Activated T-helper 1 cell treated with anti-CD3 and anti-CD28 coated beads, Interleukin-12 subunit alpha, Interleukin-12 subunit beta, Interleukin-2, Interleukin-4 antibody, amounts not matched to agents 30 ng/mL and 10 ng/mL and 1 ng/mL, durations not matched to agents 14 hours and 24 hours and 36 hours (primary cell): Measurements from ENCODE around the gene S100Z. TPM values are rescaled to one million over a fixed set of nuclear protein-coding genes. Genes with fewer than 3 reads are reported as not detected.
A peak's percentile ranks its signal among the peaks of the same experiment; 100 is the strongest.

Experiments used
- DNase-seq: peaks from one replicate; pipeline ENCODE4 v3.0.0; 2021; ENCODE audit warnings: low spot score
- H3K27ac Mint-ChIP-seq: one replicate; pipeline ENCODE4 v1.8.0; 2021; ENCODE audit warnings: mild to moderate bottlenecking, mixed read lengths
- H3K27me3 Mint-ChIP-seq: one replicate; pipeline ENCODE4 v1.8.0; 2022; ENCODE audit warnings: mild to moderate bottlenecking, moderate library complexity, mixed read lengths; ENCODE audit not compliant: insufficient read depth
- H3K36me3 Mint-ChIP-seq: one replicate; pipeline ENCODE4 v1.8.0; 2021; ENCODE audit warnings: low read depth, mixed read lengths
- H3K4me1 Mint-ChIP-seq: one replicate; pipeline ENCODE4 v1.8.0; 2021; ENCODE audit warnings: low read depth, mixed read lengths
- H3K4me3 Mint-ChIP-seq: one replicate; pipeline ENCODE4 v1.8.0; 2021; ENCODE audit warnings: mild to moderate bottlenecking, moderate library complexity, mixed read lengths
- H3K9me3 Mint-ChIP-seq: one replicate; pipeline ENCODE4 v1.8.0; 2021; ENCODE audit warnings: mixed read lengths
- intact Hi-C: fragments of 100-400 bp; cut with micrococcal nuclease; formaldehyde crosslinking; loops from one replicate; pipeline ENCODE4 v1.15.1; 2024
- total RNA-seq: library from RNA; stranded (reverse); gene quantifications from 2 replicates; pipeline ENCODE4 v1.2.3, GENCODE V29; 2022

S100Z gene
- total RNA-seq, 1 donor from 2014 or later, result 0.67 TPM

GRCh38 chr5:76947082-76947503 is 97.3 kb downstream of the S100Z start:
- intact Hi-C loops, result no loop called here
- no peaks in the 10 kb centered on the region for H3K4me1 Mint-ChIP-seq
- no peak overlapping the region for H3K27ac Mint-ChIP-seq
- H3K4me3 Mint-ChIP-seq, result no peak overlapping the region
- H3K36me3 Mint-ChIP-seq, result no peaks in the 10 kb centered on the region
- no peaks in the 10 kb centered on the region for H3K9me3 Mint-ChIP-seq
- peaks cover 41% of the 10 kb centered on the region for H3K27me3 Mint-ChIP-seq
- DNase-seq, result no peak

DNA sequence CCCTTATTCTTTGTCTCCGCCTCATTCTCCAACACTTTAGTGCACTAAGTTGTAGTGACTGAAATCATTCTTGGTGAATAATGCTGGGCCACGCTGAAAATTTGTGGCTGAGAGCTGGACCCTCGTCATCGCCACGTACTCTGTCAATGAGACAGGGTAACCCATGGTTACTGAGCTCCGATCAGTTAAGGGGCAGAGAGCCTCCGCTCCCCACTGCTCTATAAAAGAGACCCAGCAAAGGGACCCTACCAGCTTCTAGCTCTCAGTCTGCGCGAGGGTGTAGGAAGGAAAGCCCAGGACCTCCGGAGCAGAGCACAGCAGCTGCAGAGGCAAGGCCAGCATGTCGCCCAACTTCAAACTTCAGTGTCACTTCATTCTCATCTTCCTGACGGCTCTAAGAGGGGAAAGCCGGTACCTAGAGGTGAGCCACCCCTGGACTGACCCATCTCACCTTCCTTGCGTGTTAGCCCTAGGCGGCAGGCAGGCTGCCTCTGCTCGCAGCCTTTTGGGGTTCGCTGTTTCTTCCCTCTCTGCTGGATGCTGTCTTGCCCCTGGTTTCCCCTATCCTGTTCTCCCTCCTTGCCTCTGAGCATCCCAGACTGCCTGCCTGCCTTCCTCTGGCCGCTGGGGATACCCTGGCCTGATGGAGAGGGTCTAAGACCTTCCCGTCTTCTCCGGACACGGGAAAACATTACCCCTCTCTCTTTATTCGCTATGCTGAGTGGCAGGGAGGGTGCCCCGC is 103.2 kb downstream of the S100Z start, which contains the start of gene CRHBP:
Gene CRHBP, plus strand, starts transcription at position 251 of the 742 bp plus-strand sequence. Its CDS starts 90 bp downstream, at position 341.
- DNase-seq, result no peak
- H3K27me3 Mint-ChIP-seq, result peaks cover 63% of the 10 kb centered on the region
- intact Hi-C loops, result loop anchor here (5.0 kb wide), 1 partner anchor 689 kb away; no protein-coding TSS in a partner anchor

DNA sequence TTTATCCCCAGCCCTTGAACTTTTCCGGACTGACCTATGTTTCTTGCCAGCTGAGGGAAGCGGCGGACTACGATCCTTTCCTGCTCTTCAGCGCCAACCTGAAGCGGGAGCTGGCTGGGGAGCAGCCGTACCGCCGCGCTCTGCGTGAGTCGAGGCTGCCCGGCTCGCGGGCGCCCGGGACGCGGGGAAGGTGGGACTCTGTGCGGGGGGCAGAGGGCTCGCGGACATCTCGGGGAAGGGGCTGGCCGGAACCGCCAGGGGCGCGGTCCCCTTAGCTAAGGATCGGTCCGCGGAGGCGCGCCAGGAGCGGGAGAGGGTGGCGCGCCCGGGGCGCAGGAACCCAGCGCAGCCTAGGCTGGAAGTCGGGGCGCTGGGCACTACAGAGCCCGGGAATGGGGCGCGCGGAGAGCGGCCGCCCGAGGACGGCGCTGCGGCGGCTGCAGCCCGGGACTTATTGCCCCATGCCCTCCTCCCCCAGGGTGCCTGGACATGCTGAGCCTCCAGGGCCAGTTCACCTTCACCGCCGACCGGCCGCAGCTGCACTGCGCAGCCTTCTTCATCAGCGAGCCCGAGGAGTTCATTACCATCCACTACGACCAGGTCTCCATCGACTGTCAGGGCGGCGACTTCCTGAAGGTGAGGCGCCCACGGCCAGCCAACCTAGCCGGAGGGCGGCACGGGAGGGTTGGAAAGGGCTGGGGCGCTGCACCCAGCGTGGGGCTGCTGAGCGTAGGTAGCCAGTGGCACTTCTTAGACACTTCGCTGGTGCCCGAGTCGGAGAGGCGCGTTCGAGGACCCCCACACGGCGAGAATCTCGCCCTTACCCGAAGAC is 104.0 kb downstream of the S100Z start:
- Mint-ChIP-seq H3K27ac (no peak overlapping the region), H3K27me3 (peaks cover 58% of the 10 kb centered on the region), H3K36me3 (no peaks in the 10 kb centered on the region), H3K4me1 (peaks cover under 1% of the 10 kb centered on the region), H3K9me3 (no peaks in the 10 kb centered on the region), H3K4me3 (no peak overlapping the region)
- DNase-seq, result no peak
- intact Hi-C loops, result loop anchor here (5.0 kb wide), 1 partner anchor 689 kb away; no protein-coding TSS in a partner anchor

More for the DNA sequence above, 103.2 kb downstream of the S100Z start, which contains the start of gene CRHBP:
- Mint-ChIP-seq H3K4me1 (no peaks in the 10 kb centered on the region), H3K4me3 (no peak within 1 kb of the TSS), H3K9me3 (no peaks in the 10 kb centered on the region), H3K36me3 (no peaks in the 10 kb centered on the region), H3K27ac (no peak within 1 kb of the TSS)

- intact Hi-C loops, result loop anchor here (5.0 kb wide), 1 partner anchor 688 kb away; no protein-coding TSS in a partner anchor
- H3K4me1 Mint-ChIP-seq, result peaks cover 7% of the 10 kb centered on the region
- H3K27ac Mint-ChIP-seq, result no peak overlapping the region
Measured at GRCh38 chr5:76954383-76954763, 104.6 kb downstream of the S100Z start.

GRCh38 chr5:76956033-76956432 is 106.2 kb downstream of the S100Z start:
- H3K36me3 Mint-ChIP-seq, result no peaks in the 10 kb centered on the region
- no peak overlapping the region for H3K4me3 Mint-ChIP-seq
- no peak overlapping the region for H3K27ac Mint-ChIP-seq
- intact Hi-C loops, result no loop called here
- no peak for DNase-seq
- peaks cover 54% of the 10 kb centered on the region for H3K27me3 Mint-ChIP-seq
- no peaks in the 10 kb centered on the region for H3K9me3 Mint-ChIP-seq
- H3K4me1 Mint-ChIP-seq, result peaks cover 19% of the 10 kb centered on the region

More at GRCh38 chr5:76954383-76954763, 104.6 kb downstream of the S100Z start:
- no peaks in the 10 kb centered on the region for H3K36me3 Mint-ChIP-seq
- H3K4me3 Mint-ChIP-seq, result no peak overlapping the region
- DNase-seq, result no peak
- peaks cover 56% of the 10 kb centered on the region for H3K27me3 Mint-ChIP-seq
- H3K9me3 Mint-ChIP-seq, result no peaks in the 10 kb centered on the region

DNA sequence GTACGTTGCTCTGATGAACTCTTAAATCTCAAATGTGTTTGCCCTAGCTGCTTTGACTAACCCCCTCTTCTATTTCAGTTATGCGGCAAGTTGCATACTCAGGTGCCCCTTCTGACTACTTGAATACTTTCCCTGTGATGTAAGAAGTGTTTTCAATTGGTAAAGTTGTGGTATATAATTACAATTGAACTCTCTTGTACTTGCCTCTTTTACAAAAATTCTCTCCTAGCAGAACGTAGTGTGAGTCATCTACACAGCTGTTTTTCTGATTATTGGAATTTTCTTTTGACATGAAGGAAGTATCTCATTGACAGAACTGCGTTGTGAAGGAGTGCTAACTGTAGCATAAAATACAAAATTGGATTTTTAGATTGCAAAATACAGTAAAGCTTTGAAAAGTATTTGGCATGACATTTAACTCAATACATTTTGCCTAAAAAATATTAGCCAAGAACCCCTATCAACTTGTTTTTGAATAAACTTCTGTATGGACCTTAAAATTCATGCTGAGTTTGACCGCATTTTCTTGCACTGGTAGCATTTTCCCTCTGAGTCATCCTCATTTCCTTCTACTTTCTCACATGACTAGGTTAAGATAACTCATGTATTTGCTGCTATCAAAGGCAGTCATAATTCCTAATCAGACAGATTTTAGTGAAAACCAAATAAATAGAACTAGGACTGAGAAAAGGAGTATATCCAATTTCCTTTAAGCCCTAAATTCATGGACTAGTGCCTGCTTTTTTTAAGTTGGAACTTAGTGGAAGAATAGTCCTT is 109.4 kb downstream of the S100Z start:
- peaks cover 23% of the 10 kb centered on the region for H3K4me1 Mint-ChIP-seq
- no peaks in the 10 kb centered on the region for H3K9me3 Mint-ChIP-seq
- no peak overlapping the region for H3K4me3 Mint-ChIP-seq
- intact Hi-C loops, result loop anchor here (2.0 kb wide), 1 partner anchor 72 kb away; the partner anchor contains the start of gene AGGF1
- DNase-seq, result no peak
- H3K36me3 Mint-ChIP-seq, result no peaks in the 10 kb centered on the region
- peaks cover 40% of the 10 kb centered on the region for H3K27me3 Mint-ChIP-seq
- no peak overlapping the region for H3K27ac Mint-ChIP-seq

DNA sequence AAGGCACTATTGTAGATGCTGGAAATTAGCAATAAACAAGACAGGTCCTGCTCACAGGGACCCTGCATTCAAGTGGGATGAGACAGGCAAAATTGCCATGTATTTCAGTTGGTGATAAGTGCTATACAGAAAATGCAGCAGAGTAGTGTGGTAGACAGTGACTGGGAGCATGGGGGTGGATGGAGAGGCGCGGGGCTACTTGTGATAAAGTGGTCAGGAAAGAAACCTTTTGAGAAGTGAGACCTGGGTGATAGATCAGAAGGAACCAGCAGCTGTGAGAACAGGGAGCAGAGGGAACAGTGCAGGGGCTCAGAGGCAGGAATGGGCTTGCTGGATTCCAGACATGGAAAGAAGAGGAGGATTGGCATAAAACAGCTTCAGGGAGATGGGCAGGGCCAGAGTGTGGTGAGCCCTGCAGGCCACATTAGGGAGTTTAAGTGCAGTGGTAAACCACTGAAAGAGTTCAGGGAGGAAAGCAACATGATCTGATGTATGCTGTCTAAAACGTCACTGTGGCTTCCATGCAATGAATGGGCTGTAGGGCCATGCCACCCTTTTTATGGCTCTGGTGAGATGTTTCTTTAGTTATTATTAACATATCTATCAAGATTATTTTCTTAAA is 110.3 kb downstream of the S100Z start:
- no peak for DNase-seq
- Mint-ChIP-seq H3K4me3 (no peak overlapping the region), H3K27me3 (peaks cover 33% of the 10 kb centered on the region), H3K9me3 (no peaks in the 10 kb centered on the region), H3K4me1 (peaks cover 23% of the 10 kb centered on the region), H3K27ac (peak overlapping the region; percentile 26), H3K36me3 (no peaks in the 10 kb centered on the region)
- intact Hi-C loops, result no loop called here

- Mint-ChIP-seq H3K9me3 (no peaks in the 10 kb centered on the region), H3K4me1 (peaks cover 20% of the 10 kb centered on the region), H3K4me3 (no peak overlapping the region), H3K36me3 (no peaks in the 10 kb centered on the region), H3K27ac (no peak overlapping the region), H3K27me3 (peaks cover 18% of the 10 kb centered on the region)
- no peak for DNase-seq
- intact Hi-C loops, result no loop called here
Measured at GRCh38 chr5:76964060-76964459, 114.2 kb downstream of the S100Z start.

Other genes starting within 250 kb of the S100Z start
- not detected in 2 replicates for gene F2RL2, start 226.6 kb upstream of the S100Z start, total RNA-seq
- 3.9 and 4.0 TPM in 2 replicates for gene F2R, start 133.9 kb upstream of the S100Z start, total RNA-seq
- 0.26 and 0.32 TPM in 2 replicates for gene F2RL1, start 31.0 kb upstream of the S100Z start, total RNA-seq
- not detected in 2 replicates for gene CRHBP, start 103.0 kb downstream of the S100Z start, total RNA-seq
- 26.2 and 30.4 TPM in 2 replicates for gene AGGF1, start 180.4 kb downstream of the S100Z start, total RNA-seq
- gene ZBED3, start 237.3 kb downstream of the S100Z start, total RNA-seq, result 0.49 and 1.0 TPM in 2 replicates